B cell (primary cell): ENCODE measurements around the gene SPATA2.

Source experiments
- EZH2 ChIP-seq: IDR thresholded peaks from 2 replicates; pipeline ENCODE4 v1.6.1; 2012; ENCODE audit warnings: borderline replicate concordance, low read depth, mild to moderate bottlenecking, moderate library complexity, low read length; ENCODE audit not compliant: insufficient read depth, poor library complexity, severe bottlenecking
- TF ChIP-seq, protein P1 (sequence below): fragments of 200-600 bp; IDR thresholded peaks from one replicate; pipeline ENCODE4 v1.8.0; 2022; ENCODE audit warnings: antibody characterized with exemption, mild to moderate bottlenecking

DNA sequence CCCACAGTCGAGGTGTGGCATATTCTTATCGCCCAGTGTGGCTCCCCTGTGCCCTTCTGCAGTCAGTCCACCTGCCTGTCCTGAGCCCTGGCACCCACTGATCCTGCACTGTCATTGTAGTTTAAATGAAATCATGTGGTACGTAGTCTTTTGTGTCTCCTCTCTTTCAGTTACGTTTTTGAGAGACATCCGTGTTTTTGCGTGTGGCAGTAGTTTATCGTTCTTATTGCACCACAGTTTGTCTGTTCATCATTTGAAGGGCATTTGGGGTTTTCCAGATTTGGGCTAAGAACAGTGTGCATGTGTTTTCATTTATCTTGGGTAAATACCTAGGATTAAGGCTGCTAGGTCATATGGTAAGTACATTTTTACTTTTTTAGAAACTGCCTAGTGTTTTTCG lies 49.3 kb downstream of the SPATA2 start:
- TF ChIP-seq EZH2 = no peak
- TF ChIP-seq, protein P1, sequence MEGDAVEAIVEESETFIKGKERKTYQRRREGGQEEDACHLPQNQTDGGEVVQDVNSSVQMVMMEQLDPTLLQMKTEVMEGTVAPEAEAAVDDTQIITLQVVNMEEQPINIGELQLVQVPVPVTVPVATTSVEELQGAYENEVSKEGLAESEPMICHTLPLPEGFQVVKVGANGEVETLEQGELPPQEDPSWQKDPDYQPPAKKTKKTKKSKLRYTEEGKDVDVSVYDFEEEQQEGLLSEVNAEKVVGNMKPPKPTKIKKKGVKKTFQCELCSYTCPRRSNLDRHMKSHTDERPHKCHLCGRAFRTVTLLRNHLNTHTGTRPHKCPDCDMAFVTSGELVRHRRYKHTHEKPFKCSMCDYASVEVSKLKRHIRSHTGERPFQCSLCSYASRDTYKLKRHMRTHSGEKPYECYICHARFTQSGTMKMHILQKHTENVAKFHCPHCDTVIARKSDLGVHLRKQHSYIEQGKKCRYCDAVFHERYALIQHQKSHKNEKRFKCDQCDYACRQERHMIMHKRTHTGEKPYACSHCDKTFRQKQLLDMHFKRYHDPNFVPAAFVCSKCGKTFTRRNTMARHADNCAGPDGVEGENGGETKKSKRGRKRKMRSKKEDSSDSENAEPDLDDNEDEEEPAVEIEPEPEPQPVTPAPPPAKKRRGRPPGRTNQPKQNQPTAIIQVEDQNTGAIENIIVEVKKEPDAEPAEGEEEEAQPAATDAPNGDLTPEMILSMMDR = no peak
